Measurements from ENCODE around the gene LCNL1. TPM values are rescaled to one million over a fixed set of nuclear protein-coding genes. Genes with fewer than 3 reads are reported as not detected.

LCNL1 gene
- total and polyA plus RNA-seq, 8 donors = 0.19 to 0.25 TPM; not detected in 6

GRCh38 chr9:137026828-137027227 is 44.0 kb downstream of the LCNL1 start:
- intact Hi-C loops (cut with DNase I; ENCODE audit: low total_unique reads) = loop anchor here (10.0 kb wide), 1 partner anchor 72 kb away; the partner anchor contains the start of gene LCN12
- DNase-seq = peak in 1 of 2 donors; percentile 87
- WGBS, 5 donors = 22 to 46% (median 29%) methylated on average over 1 to 4 of the region's 4 CpGs
- Histone ChIP-seq H3K4me1 (peaks cover 40 to 90% (median 67%) of the 10 kb centered on the region in 4 donors), H3K4me3 (peak overlapping the region; percentile 48 to 68 (median 52)), H3K27ac (peak overlapping the region; percentile 59 to 74 (median 64)), H3K9me3 (no peaks in the 10 kb centered on the region), H3K27me3 (no peaks in the 10 kb centered on the region), H3K36me3 (no peaks in the 10 kb centered on the region)
- TF ChIP-seq EP300 (IDR thresholded peaks at IDR 0.05) (no peak), POLR2AphosphoS5 (IDR thresholded peaks at IDR 0.05) (no peak), CTCF (IDR thresholded peaks at IDR 0.05) (no peak), POLR2A (IDR thresholded peaks at IDR 0.05) (no peak)

- Histone ChIP-seq H3K36me3 (no peaks in the 10 kb centered on the region), H3K27ac (peak within 1 kb of the TSS; percentile 59 to 81 (median 68)), H3K4me3 (peak within 1 kb of the TSS; percentile 57 to 69 (median 64)), H3K4me1 (peaks cover 40 to 89% (median 67%) of the 10 kb centered on the region in 4 donors), H3K9me3 (no peaks in the 10 kb centered on the region), H3K27me3 (no peaks in the 10 kb centered on the region)
- intact Hi-C loops (cut with DNase I; ENCODE audit: low total_unique reads) = loop anchor here (10.0 kb wide), 1 partner anchor 73 kb away; the partner anchor contains the start of gene LCN12
- 2 to 32% (median 5%) methylated on average over 5 to 95 of the region's 95 CpGs for whole genome bisulfite sequencing, 5 donors
- DNase-seq = peak in 1 of 2 donors; percentile 65
- no peak for TF ChIP-seq CTCF (IDR thresholded peaks at IDR 0.05)
- TF ChIP-seq POLR2A (IDR thresholded peaks at IDR 0.05) = no peak
- TF ChIP-seq POLR2AphosphoS5 (IDR thresholded peaks at IDR 0.05) = no peak
- TF ChIP-seq EP300 (IDR thresholded peaks at IDR 0.05) = no peak
These were observed 44.8 kb downstream of the LCNL1 start, which contains the start of gene ABCA2 for GRCh38 chr9:137027369-137028262. Gene ABCA2 (minus strand): TSS chr9:137028237. CDS start chr9:137028140, 97 bp downstream.

GRCh38 chr9:137028263-137029057 is 45.7 kb downstream of the LCNL1 start:
- H3K27me3 ChIP-seq = no peaks in the 10 kb centered on the region
- peak; percentile 78 to 89 for DNase-seq
- peak overlapping the region; percentile 54 to 81 (median 64) for H3K27ac ChIP-seq
- H3K9me3 ChIP-seq = no peaks in the 10 kb centered on the region
- intact Hi-C loops (cut with DNase I; ENCODE audit: low total_unique reads) = loop anchor here (10.0 kb wide), 1 partner anchor 74 kb away; the partner anchor contains the start of gene LCN12
- H3K4me3 ChIP-seq = peak overlapping the region; percentile 57 to 69 (median 64)
- peaks cover 40 to 82% (median 64%) of the 10 kb centered on the region in 4 donors for H3K4me1 ChIP-seq
- TF ChIP-seq POLR2A (IDR thresholded peaks at IDR 0.05) (no peak), EP300 (IDR thresholded peaks at IDR 0.05) (no peak), POLR2AphosphoS5 (IDR thresholded peaks at IDR 0.05) (no peak), CTCF (IDR thresholded peaks at IDR 0.05) (peak in 2 of 7 experiments; percentile 6 to 24)
- H3K36me3 ChIP-seq = no peaks in the 10 kb centered on the region
- WGBS, 5 donors = 0 to 7% (median 1%) methylated on average over 5 to 97 of the region's 98 CpGs
